ENCODE measurements around the gene CADM1. TPM values are rescaled to one million over a fixed set of nuclear protein-coding genes. Genes with fewer than 3 reads are reported as not detected.

The CADM1 gene
- total RNA-seq, 2 donors from 2014 or later = 49.6 to 137 TPM

GRCh38 chr11:115193914-115194801, 310.1 kb downstream of the CADM1 start:
- TF ChIP-seq CTCF (IDR thresholded peaks at IDR 0.05) (no peak), POLR2A (IDR thresholded peaks at IDR 0.05) (no peak), POLR2AphosphoS5 (IDR thresholded peaks at IDR 0.05) (no peak)
- Histone ChIP-seq H3K9me3 (no peaks in the 10 kb centered on the region), H3K36me3 (no peaks in the 10 kb centered on the region), H3K27ac (no peak overlapping the region), H3K4me3 (no peak overlapping the region), H3K4me1 (replicated peaks) (no peaks in the 10 kb centered on the region), H3K27me3 (replicated peaks; ENCODE audit: insufficient read depth) (no peaks in the 10 kb centered on the region)
- DNase-seq (ENCODE audit: low spot score) = no peak
- WGBS = 79% methylated on average over 15 of the region's 15 CpGs
- intact Hi-C loops (cut with DNase I) = no loop called here

GRCh38 chr11:115191761-115192160, 312.5 kb downstream of the CADM1 start:
- DNase-seq (ENCODE audit: low spot score) = no peak
- Histone ChIP-seq H3K36me3 (no peaks in the 10 kb centered on the region), H3K4me1 (replicated peaks) (no peaks in the 10 kb centered on the region), H3K27ac (no peak overlapping the region), H3K9me3 (no peaks in the 10 kb centered on the region), H3K27me3 (replicated peaks; ENCODE audit: insufficient read depth) (no peaks in the 10 kb centered on the region), H3K4me3 (no peak overlapping the region)
- intact Hi-C loops (cut with DNase I) = no loop called here
- no peak for TF ChIP-seq POLR2A (IDR thresholded peaks at IDR 0.05)

GRCh38 chr11:115190196-115190595, 314.0 kb downstream of the CADM1 start:
- Histone ChIP-seq H3K9me3 (no peaks in the 10 kb centered on the region), H3K27me3 (replicated peaks; ENCODE audit: insufficient read depth) (no peaks in the 10 kb centered on the region), H3K4me3 (no peak overlapping the region), H3K4me1 (replicated peaks) (no peaks in the 10 kb centered on the region), H3K36me3 (no peaks in the 10 kb centered on the region), H3K27ac (no peak overlapping the region)
- no peak for DNase-seq (ENCODE audit: low spot score)
- intact Hi-C loops (cut with DNase I) = no loop called here
- TF ChIP-seq POLR2A (IDR thresholded peaks at IDR 0.05) = no peak
- no peak for TF ChIP-seq POLR2AphosphoS5 (IDR thresholded peaks at IDR 0.05)
- no peak for TF ChIP-seq CTCF (IDR thresholded peaks at IDR 0.05)
- 100% methylated on average over 1 of the region's 1 CpG for WGBS

- TF ChIP-seq POLR2AphosphoS5 (IDR thresholded peaks at IDR 0.05) (no peak), POLR2A (IDR thresholded peaks at IDR 0.05) (no peak), CTCF (IDR thresholded peaks at IDR 0.05) (no peak)
These were observed 315.3 kb downstream of the CADM1 start for GRCh38 chr11:115188898-115189278.

GRCh38 chr11:115188188-115188897, 315.9 kb downstream of the CADM1 start:
- Histone ChIP-seq H3K4me1 (replicated peaks) (no peaks in the 10 kb centered on the region), H3K27me3 (replicated peaks; ENCODE audit: insufficient read depth) (no peaks in the 10 kb centered on the region), H3K27ac (no peak overlapping the region), H3K9me3 (no peaks in the 10 kb centered on the region), H3K36me3 (no peaks in the 10 kb centered on the region), H3K4me3 (no peak overlapping the region)
- no peak for TF ChIP-seq CTCF (IDR thresholded peaks at IDR 0.05)
- TF ChIP-seq POLR2AphosphoS5 (IDR thresholded peaks at IDR 0.05) = no peak
- no peak for TF ChIP-seq POLR2A (IDR thresholded peaks at IDR 0.05)
- 96% methylated on average over 6 of the region's 6 CpGs for WGBS
- no peak for DNase-seq (ENCODE audit: low spot score)
- intact Hi-C loops (cut with DNase I) = no loop called here

More at GRCh38 chr11:115188898-115189278, 315.3 kb downstream of the CADM1 start:
- Histone ChIP-seq H3K27me3 (replicated peaks; ENCODE audit: insufficient read depth) (no peaks in the 10 kb centered on the region), H3K36me3 (no peaks in the 10 kb centered on the region), H3K4me3 (no peak overlapping the region), H3K9me3 (no peaks in the 10 kb centered on the region), H3K4me1 (replicated peaks) (no peaks in the 10 kb centered on the region), H3K27ac (no peak overlapping the region)
- no peak for DNase-seq (ENCODE audit: low spot score)
- intact Hi-C loops (cut with DNase I) = no loop called here
- 94% methylated on average over 4 of the region's 4 CpGs for WGBS

All from prostate gland (tissue), 2 donors.